Epithelial cell of esophagus (primary cell): ENCODE results near the gene SPAG4.

Source experiments
- DNase-seq: peaks from one replicate; pipeline ENCODE4 v3.0.0; 2010; ENCODE audit warnings: low read depth
- H3K4me3 ChIP-seq: 2 replicates; pipeline ENCODE4 v1.5.1; 2011; ENCODE audit warnings: mild to moderate bottlenecking, low read length, control low read depth
- TF ChIP-seq, protein P1 (sequence below): IDR thresholded peaks from 2 replicates; pipeline ENCODE4 v1.5.1; 2011; ENCODE audit warnings: low read depth, mild to moderate bottlenecking, low read length, control low read depth, inconsistent platforms; ENCODE audit not compliant: insufficient read depth; ENCODE audit errors: missing control alignments

SPAG4 gene

GRCh38 chr20:35653893-35654292 lies 38.3 kb downstream of the SPAG4 start:
- DNase-seq, result no peak
- no peak overlapping the region for H3K4me3 ChIP-seq
- TF ChIP-seq, protein P1, sequence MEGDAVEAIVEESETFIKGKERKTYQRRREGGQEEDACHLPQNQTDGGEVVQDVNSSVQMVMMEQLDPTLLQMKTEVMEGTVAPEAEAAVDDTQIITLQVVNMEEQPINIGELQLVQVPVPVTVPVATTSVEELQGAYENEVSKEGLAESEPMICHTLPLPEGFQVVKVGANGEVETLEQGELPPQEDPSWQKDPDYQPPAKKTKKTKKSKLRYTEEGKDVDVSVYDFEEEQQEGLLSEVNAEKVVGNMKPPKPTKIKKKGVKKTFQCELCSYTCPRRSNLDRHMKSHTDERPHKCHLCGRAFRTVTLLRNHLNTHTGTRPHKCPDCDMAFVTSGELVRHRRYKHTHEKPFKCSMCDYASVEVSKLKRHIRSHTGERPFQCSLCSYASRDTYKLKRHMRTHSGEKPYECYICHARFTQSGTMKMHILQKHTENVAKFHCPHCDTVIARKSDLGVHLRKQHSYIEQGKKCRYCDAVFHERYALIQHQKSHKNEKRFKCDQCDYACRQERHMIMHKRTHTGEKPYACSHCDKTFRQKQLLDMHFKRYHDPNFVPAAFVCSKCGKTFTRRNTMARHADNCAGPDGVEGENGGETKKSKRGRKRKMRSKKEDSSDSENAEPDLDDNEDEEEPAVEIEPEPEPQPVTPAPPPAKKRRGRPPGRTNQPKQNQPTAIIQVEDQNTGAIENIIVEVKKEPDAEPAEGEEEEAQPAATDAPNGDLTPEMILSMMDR, result no peak

DNA sequence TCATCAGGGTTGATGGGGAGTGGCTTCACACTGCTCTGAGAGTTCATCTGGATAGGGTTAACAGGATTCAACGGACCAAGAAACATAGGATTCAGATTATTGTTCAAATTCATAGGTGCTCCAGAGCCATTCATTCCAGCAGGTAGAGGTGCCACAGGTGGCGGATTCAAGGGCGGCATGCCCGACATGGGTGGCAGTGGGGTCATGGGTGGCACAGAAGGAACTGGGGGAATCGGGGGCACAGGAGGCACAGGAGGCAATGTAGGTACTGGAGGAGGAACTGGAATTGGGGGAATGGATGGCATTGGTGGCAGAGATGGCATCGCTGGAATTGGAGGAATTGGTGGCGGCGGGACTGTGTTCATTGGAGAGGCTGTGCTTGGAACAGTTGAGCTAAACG lies 38.8 kb downstream of the SPAG4 start:
- DNase-seq, result no peak
- TF ChIP-seq, protein P1, result no peak
- H3K4me3 ChIP-seq, result no peak overlapping the region

- no peak overlapping the region for H3K4me3 ChIP-seq
Measured at GRCh38 chr20:35657271-35657670, 41.6 kb downstream of the SPAG4 start.

DNA sequence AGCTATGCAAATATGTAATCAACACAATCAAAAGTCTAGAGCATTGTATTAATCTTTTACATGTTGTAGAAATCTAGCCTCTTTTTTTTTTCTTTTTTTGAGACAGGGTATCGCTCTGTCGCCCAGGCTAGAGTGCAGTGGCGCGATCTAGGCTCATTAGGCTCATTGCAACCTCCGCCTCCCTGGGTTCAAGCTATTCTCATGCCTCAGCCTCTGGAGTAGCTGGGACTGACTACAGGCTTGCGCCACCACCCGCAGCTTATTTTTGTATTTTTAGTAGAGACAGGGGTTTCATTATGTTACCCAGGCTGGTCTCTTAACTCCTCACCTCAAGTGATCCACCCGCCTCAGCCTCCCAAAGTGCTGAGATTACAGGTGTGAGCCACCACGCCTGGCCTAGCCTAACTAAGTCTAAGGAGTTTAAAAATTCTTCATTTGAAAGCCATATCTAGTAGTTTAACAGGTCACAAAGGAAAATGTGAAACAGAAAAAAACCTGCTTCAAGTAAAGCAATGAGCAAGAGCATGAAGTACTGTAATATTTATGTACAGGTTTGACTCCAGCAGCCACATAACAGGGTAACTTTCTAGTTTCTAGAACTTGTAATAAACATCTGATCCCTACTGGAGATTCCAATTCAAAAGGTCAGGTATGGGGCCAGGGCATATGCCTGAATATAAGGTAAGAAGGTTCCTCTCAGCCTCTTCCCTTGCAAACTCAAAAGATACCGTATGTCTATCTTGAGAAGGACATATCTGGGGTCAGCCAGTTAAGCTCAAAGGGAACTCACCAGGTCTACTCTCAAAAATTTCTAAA lies 44.7 kb downstream of the SPAG4 start:
- TF ChIP-seq, protein P1, result no peak
- H3K4me3 ChIP-seq, result no peak overlapping the region
- DNase-seq, result no peak

More at GRCh38 chr20:35657271-35657670, 41.6 kb downstream of the SPAG4 start:
- TF ChIP-seq, protein P1, result no peak
- DNase-seq, result no peak

DNA sequence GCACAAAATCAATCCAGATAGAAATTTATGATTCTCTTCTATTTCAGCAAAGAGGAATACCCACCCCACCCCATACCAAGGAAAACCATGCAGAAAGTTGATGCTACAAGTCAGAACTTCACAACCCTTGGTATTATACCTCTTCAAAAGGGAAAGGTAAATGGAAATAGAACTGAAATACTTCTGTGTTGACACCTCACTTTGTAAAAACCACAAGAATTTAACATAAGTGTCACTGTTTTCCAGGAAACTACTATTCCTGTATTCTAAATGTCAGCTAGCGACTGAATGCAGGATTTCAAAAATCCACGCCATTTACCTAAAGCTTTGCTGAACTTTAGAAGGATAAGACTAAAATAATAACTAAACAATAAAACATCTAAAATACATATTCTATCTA lies 45.4 kb downstream of the SPAG4 start:
- peak; percentile 45 for DNase-seq
- no peak overlapping the region for H3K4me3 ChIP-seq
- TF ChIP-seq, protein P1, result no peak

DNA sequence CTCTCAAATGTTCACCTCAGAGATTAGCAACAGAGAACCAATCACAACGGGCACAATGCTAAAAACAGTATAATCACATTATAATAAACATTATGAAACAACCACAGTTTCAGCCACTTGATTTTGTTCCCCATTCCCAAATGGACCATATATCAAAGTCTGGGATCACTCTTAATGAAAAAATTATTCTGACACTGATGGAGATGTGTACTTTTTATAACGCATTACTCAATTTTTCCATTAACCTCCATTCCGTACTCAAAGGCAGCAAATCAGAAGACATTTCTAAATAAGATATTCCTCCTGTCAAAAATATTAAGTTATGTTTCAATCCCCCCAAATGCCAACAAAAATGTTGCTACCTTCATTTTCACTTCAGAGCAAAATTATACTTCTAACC lies 46.3 kb downstream of the SPAG4 start:
- TF ChIP-seq, protein P1, result no peak
- peak overlapping the region; percentile 92 for H3K4me3 ChIP-seq
- DNase-seq, result no peak

DNA sequence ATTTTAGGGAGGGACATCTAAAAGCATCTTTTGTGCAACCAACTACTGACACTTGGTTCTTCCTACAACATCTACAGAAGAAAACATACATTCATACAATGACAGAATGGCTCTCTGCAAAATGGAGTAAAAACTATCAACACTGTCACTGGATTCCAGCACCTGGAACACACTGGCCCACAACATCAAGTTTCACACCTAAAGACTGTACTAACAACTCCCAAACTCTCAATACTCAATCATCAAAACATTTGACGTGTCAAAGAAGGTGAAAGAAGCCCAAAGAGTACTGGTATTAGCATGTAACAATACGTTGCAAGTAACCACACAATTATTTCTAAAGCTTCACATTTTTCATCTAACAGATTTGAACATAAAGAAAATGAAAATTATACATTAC lies 46.9 kb downstream of the SPAG4 start:
- H3K4me3 ChIP-seq, result peak overlapping the region; percentile 92
- TF ChIP-seq, protein P1, result no peak
- no peak for DNase-seq
